GM19467 (cell line): Measurements from ENCODE around the gene TAF1B.

Experiments
- ATAC-seq: cut with Tn5 transposase; IDR thresholded peaks from one replicate; pipeline ENCODE4 v1.9.1; 2021; ENCODE audit warnings: mild to moderate bottlenecking, moderate library complexity; ENCODE audit not compliant: unreplicated experiment

TAF1B gene

GRCh38 chr2:9807555-9808305 lies 35.5 kb upstream of the TAF1B start:
- no peak for ATAC-seq

GRCh38 chr2:9808334-9809063 lies 34.8 kb upstream of the TAF1B start:
- ATAC-seq = no peak

GRCh38 chr2:9809064-9809356 lies 34.3 kb upstream of the TAF1B start:
- ATAC-seq = no peak

- ATAC-seq = no peak
Observed at GRCh38 chr2:9809448-9810088, 33.7 kb upstream of the TAF1B start.

GRCh38 chr2:9811216-9811615 lies 32.1 kb upstream of the TAF1B start:
- ATAC-seq = no peak

GRCh38 chr2:9811679-9812511 lies 31.4 kb upstream of the TAF1B start:
- ATAC-seq = no peak

GRCh38 chr2:9812945-9813311 lies 30.3 kb upstream of the TAF1B start:
- ATAC-seq = no peak

- ATAC-seq = peak; percentile 75
Observed at GRCh38 chr2:9813312-9814128, 29.8 kb upstream of the TAF1B start.

- ATAC-seq = no peak
Observed at GRCh38 chr2:9814129-9814868, 29.0 kb upstream of the TAF1B start.

GRCh38 chr2:9815076-9815475 lies 28.2 kb upstream of the TAF1B start:
- ATAC-seq = no peak

- ATAC-seq = no peak
Observed at GRCh38 chr2:9815844-9816279, 27.4 kb upstream of the TAF1B start.

GRCh38 chr2:9818097-9818496 lies 25.2 kb upstream of the TAF1B start:
- no peak for ATAC-seq

GRCh38 chr2:9819551-9819950 lies 23.7 kb upstream of the TAF1B start:
- no peak for ATAC-seq

- no peak for ATAC-seq
Observed at GRCh38 chr2:9820020-9820973, 23.0 kb upstream of the TAF1B start.

GRCh38 chr2:9821805-9822445 lies 21.3 kb upstream of the TAF1B start:
- no peak for ATAC-seq

- no peak for ATAC-seq
Observed at GRCh38 chr2:9824441-9824840, 18.8 kb upstream of the TAF1B start.

GRCh38 chr2:9824956-9825720 lies 18.1 kb upstream of the TAF1B start:
- no peak for ATAC-seq
